Spleen (tissue), 11 donors: Measurements from ENCODE around the gene OR2B3. TPM values are rescaled to one million over a fixed set of nuclear protein-coding genes. Genes with fewer than 3 reads are reported as not detected.
A peak's percentile ranks its signal among the peaks of the same experiment; 100 is the strongest.

Experiments used
- DNase-seq: peaks from one replicate; pipeline ENCODE4 v3.0.0-alpha.2; 2020
- H3K27ac ChIP-seq, 8 donors: fragments of 200-600 bp; sonication (generic) in 7 of 8; 1 replicate in 4 of 8; 2 replicates in 4 of 8; pipeline versions ENCODE4 v1.5.0 to v1.8.0; 2016 to 2021; ENCODE audit warnings: inconsistent platforms in 4 of 8, mild to moderate bottlenecking in 4 of 8, moderate library complexity in 1 of 8
- H3K27me3 ChIP-seq, 7 donors: fragments of 200-600 bp; sonication (generic) in 6 of 7; replicated peaks in 1 of 7; 1 replicate in 4 of 7; 2 replicates in 3 of 7; pipeline versions ENCODE4 v1.5.0 to v1.8.0; 2016 to 2021; ENCODE audit warnings: inconsistent platforms in 3 of 7, mild to moderate bottlenecking in 1 of 7
- H3K36me3 ChIP-seq, 6 donors: fragments of 200-600 bp; sonication (generic) in 5 of 6; 1 replicate in 4 of 6; 2 replicates in 2 of 6; pipeline versions ENCODE4 v1.5.0 to v1.8.0; 2016 to 2021; ENCODE audit warnings: inconsistent platforms in 2 of 6
- H3K4me1 ChIP-seq, 6 donors: fragments of 200-600 bp; sonication (generic) in 5 of 6; 1 replicate in 3 of 6; 2 replicates in 3 of 6; pipeline versions ENCODE4 v1.5.0 to v1.8.0; 2016 to 2021; ENCODE audit warnings: inconsistent platforms in 3 of 6
- H3K4me3 ChIP-seq, 8 donors: fragments of 200-600 bp; sonication (generic) in 7 of 8; 1 replicate in 4 of 8; 2 replicates in 4 of 8; pipeline versions ENCODE4 v1.5.0 to v1.8.0; 2016 to 2021; ENCODE audit warnings: inconsistent platforms in 4 of 8, mild to moderate bottlenecking in 4 of 8, moderate library complexity in 2 of 8
- H3K9me3 ChIP-seq, 8 donors: fragments of 200-600 bp; sonication (generic) in 7 of 8; 1 replicate in 4 of 8; 2 replicates in 4 of 8; pipeline versions ENCODE4 v1.5.0 to v1.8.0; 2016 to 2021; ENCODE audit warnings: inconsistent platforms in 4 of 8
- CTCF ChIP-seq, 11 experiments: fragments of 200-600 bp in 7 of 11; fragments of 450-650 bp in 4 of 11; sonication (generic) in 4 of 11; IDR thresholded peaks in 8 of 11; conservative IDR thresholded peaks in 3 of 11; 1 replicate in 7 of 11; 2 replicates in 4 of 11; pipeline versions ENCODE4 v1.4.0 to v1.8.0; 2016 to 2021; ENCODE audit warnings: antibody characterized with exemption in 11 of 11, inconsistent platforms in 4 of 11, mild to moderate bottlenecking in 1 of 11
- POLR2A ChIP-seq, 3 donors: fragments of 450-650 bp; IDR thresholded peaks; one replicate each; pipeline ENCODE4 v1.5.1; 2017; ENCODE audit warnings: antibody characterized with exemption in 3 of 3, mild to moderate bottlenecking in 1 of 3
- POLR2AphosphoS5 ChIP-seq, 3 donors: sonication (generic); formaldehyde crosslinking; IDR thresholded peaks; one replicate each; pipeline ENCODE4 v1.5.1; 2017; ENCODE audit warnings: antibody characterized with exemption in 3 of 3
- WGBS, 5 donors: extraction: QIAGEN DNeasy Blood & Tissue Kit in 3 of 5; methylation state at CpG; one replicate each; pipeline versions ENCODE4 v1.1.5 to v1.1.7; 2013 to 2018; 5-methylcytosine and 5-hydroxymethylcytosine counted together
- intact Hi-C: fragments of 100-400 bp; cut with DNase I; formaldehyde crosslinking; loops from one replicate; pipeline ENCODE4 v1.15.0; 2023; ENCODE audit warnings: low total_unique reads
- polyA plus RNA-seq, 3 donors: library from polyadenylated mRNA; stranded (reverse); fragments of 200-250 nt; gene quantifications; one replicate each; pipeline ENCODE4 v1.2.1, GENCODE V29; 2013
- total RNA-seq, 7 donors: library from RNA; depleted of rRNA in 3 of 7; stranded (reverse); fragments of >200 nt in 3 of 7; fragmentation: NEBNext Ultra II Directional in 4 of 7; extraction: Animal tissue kit (Norgen Biotek cat#: 25700) in 4 of 7; gene quantifications; one replicate each; pipeline versions ENCODE4 v1.1.0 to v1.2.1, GENCODE V29; 2016 to 2021
- donor health status: healthy with polysubstance abuse.
- donor health status: DM: no; HTN: no; CAD: no; lungs with moderate emphysema.
- donor health status: DM: no; HTN: no; CAD: no.
- donor health status: Bipolar disorder and iron deficiency.
- donor health status: healthy.
- donor health status: DM: no; HTN: no; CAD: no.
- donor health status: DM: yes; HTN: yes; CAD: no.

The OR2B3 gene
- total and polyA plus RNA-seq, 10 donors, result not detected

GRCh38 chr6:29071831-29072723, 15.0 kb downstream of the OR2B3 start:
- 33 to 43% (median 38%) methylated on average over 9 of the region's 9 CpGs for WGBS, 5 donors
- no peak for DNase-seq
- intact Hi-C loops, result no loop called here

GRCh38 chr6:29051680-29052079, 35.4 kb downstream of the OR2B3 start:
- Histone ChIP-seq H3K4me1 (no peaks in the 10 kb centered on the region), H3K4me3 (no peak overlapping the region), H3K36me3 (no peaks in the 10 kb centered on the region), H3K27ac (no peak overlapping the region), H3K9me3 (peaks cover 0 to 17% (median 7%) of the 10 kb centered on the region in 8 donors), H3K27me3 (peaks cover 0 to 30% (median 0%) of the 10 kb centered on the region in 7 donors)
- TF ChIP-seq POLR2AphosphoS5 (IDR thresholded peaks at IDR 0.05) (no peak), CTCF (IDR thresholded peaks at IDR 0.05 in 8 of 11, conservative IDR thresholded peaks at IDR 0.05 in 3 of 11) (no peak), POLR2A (IDR thresholded peaks at IDR 0.05) (no peak)
- 81 to 87% (median 85%) methylated on average over 3 of the region's 3 CpGs for WGBS, 5 donors
- no peak for DNase-seq
- intact Hi-C loops, result no loop called here

More at GRCh38 chr6:29071831-29072723, 15.0 kb downstream of the OR2B3 start:
- Histone ChIP-seq H3K36me3 (no peaks in the 10 kb centered on the region), H3K4me1 (no peaks in the 10 kb centered on the region), H3K27ac (no peak overlapping the region), H3K27me3 (peaks cover 0 to 38% (median 0%) of the 10 kb centered on the region in 7 donors), H3K9me3 (no peaks in the 10 kb centered on the region), H3K4me3 (no peak overlapping the region)
- TF ChIP-seq CTCF (IDR thresholded peaks at IDR 0.05 in 8 of 11, conservative IDR thresholded peaks at IDR 0.05 in 3 of 11), result peak in 6 of 11 experiments; percentile 22 to 54 (median 34)
- TF ChIP-seq POLR2A (IDR thresholded peaks at IDR 0.05), result no peak
- no peak for TF ChIP-seq POLR2AphosphoS5 (IDR thresholded peaks at IDR 0.05)

- H3K4me1 ChIP-seq, result no peaks in the 10 kb centered on the region
- 66 to 86% (median 71%) methylated on average over 1 of the region's 1 CpG for WGBS, 5 donors
- H3K27me3 ChIP-seq, result peaks cover 0 to 64% (median 4%) of the 10 kb centered on the region in 7 donors
- intact Hi-C loops, result no loop called here
- TF ChIP-seq POLR2AphosphoS5 (IDR thresholded peaks at IDR 0.05), result no peak
- no peak for TF ChIP-seq CTCF (IDR thresholded peaks at IDR 0.05 in 8 of 11, conservative IDR thresholded peaks at IDR 0.05 in 3 of 11)
- no peak for TF ChIP-seq POLR2A (IDR thresholded peaks at IDR 0.05)
- no peak within 1 kb of the TSS for H3K4me3 ChIP-seq
- DNase-seq, result no peak
- H3K27ac ChIP-seq, result no peak within 1 kb of the TSS
- H3K36me3 ChIP-seq, result no peaks in the 10 kb centered on the region
- no peaks in the 10 kb centered on the region for H3K9me3 ChIP-seq
Observed at GRCh38 chr6:29045075-29045474, 42.0 kb downstream of the OR2B3 start, which contains the start of gene OR2W1. Gene OR2W1 (minus strand): TSS chr6:29045175. CDS start chr6:29045175, 0 bp downstream.

Other genes starting within 250 kb of the OR2B3 start
- gene TRIM27, start 163.3 kb downstream of the OR2B3 start, total RNA-seq, result 10 to 100 TPM; 61.8 to 92.0 (median 67.8) TPM
- 10 to 100 TPM; 45.2 to 61.7 (median 57.2) TPM for gene TRIM27, start 163.3 kb downstream of the OR2B3 start, polyA plus RNA-seq
- gene ZNF311, start 82.0 kb downstream of the OR2B3 start, total RNA-seq, result 1 to 10 TPM in 4 of 7 donors, under 1 TPM in 3; 0.51 to 2.4 (median 1.1) TPM
- under 1 TPM; 0.36 to 0.86 (median 0.63) TPM for gene ZNF311, start 82.0 kb downstream of the OR2B3 start, polyA plus RNA-seq
- gene OR2W1, start 42.1 kb downstream of the OR2B3 start, total RNA-seq, result not detected
- not detected for gene OR2W1, start 42.1 kb downstream of the OR2B3 start, polyA plus RNA-seq
- not detected for gene OR2J1, start 12.2 kb upstream of the OR2B3 start, total RNA-seq
- gene OR2J1, start 12.2 kb upstream of the OR2B3 start, polyA plus RNA-seq, result not detected
- gene OR2J3, start 20.7 kb upstream of the OR2B3 start, total RNA-seq, result not detected
- not detected for gene OR2J3, start 20.7 kb upstream of the OR2B3 start, polyA plus RNA-seq
- gene OR2J2, start 83.6 kb upstream of the OR2B3 start, total RNA-seq, result not detected
- gene OR2J2, start 83.6 kb upstream of the OR2B3 start, polyA plus RNA-seq, result not detected
- gene OR14J1, start 214.4 kb upstream of the OR2B3 start, total RNA-seq, result not detected
- not detected for gene OR14J1, start 214.4 kb upstream of the OR2B3 start, polyA plus RNA-seq